LNCaP clone FGC (cell line): Measurements from ENCODE around the gene TCEANC2.
"Not testable (repeated sequence)": the region's sequence is repeated elsewhere in the genome, so short reads cannot be mapped to it uniquely, and the experiment has no call there.

Source experiments
- DNase-seq: peaks from one replicate; pipeline ENCODE4 v3.0.0-alpha.2; 2011; ENCODE audit warnings: low read depth
- H3K4me3 ChIP-seq: 2 replicates; pipeline ENCODE4 v1.5.1; 2011; ENCODE audit warnings: mild to moderate bottlenecking, low read depth, low read length, control low read depth
- TF ChIP-seq, protein P1 (sequence below): IDR thresholded peaks from 2 replicates; pipeline ENCODE4 v1.5.1; 2012; ENCODE audit warnings: mild to moderate bottlenecking; ENCODE audit not compliant: control insufficient read depth, insufficient read depth; ENCODE audit errors: extremely low read depth

TCEANC2 gene

DNA sequence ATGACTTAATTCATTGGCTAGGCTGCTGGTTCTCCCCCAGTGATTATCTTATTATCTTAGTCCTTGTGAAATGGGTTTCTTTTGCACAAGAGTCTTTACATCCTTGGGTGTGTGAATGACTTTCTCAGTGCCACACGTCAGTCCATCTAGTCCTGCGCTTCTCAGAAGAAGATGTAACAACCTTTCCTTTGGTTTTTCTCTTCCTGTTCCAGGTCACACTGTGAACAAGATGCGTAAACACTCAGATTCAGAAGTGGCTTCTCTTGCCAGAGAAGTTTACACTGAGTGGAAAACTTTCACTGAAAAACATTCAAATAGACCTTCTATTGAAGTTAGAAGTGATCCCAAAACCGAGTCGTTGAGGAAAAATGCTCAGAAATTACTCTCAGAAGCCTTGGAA lies 35.0 kb downstream of the TCEANC2 start:
- TF ChIP-seq, protein P1, sequence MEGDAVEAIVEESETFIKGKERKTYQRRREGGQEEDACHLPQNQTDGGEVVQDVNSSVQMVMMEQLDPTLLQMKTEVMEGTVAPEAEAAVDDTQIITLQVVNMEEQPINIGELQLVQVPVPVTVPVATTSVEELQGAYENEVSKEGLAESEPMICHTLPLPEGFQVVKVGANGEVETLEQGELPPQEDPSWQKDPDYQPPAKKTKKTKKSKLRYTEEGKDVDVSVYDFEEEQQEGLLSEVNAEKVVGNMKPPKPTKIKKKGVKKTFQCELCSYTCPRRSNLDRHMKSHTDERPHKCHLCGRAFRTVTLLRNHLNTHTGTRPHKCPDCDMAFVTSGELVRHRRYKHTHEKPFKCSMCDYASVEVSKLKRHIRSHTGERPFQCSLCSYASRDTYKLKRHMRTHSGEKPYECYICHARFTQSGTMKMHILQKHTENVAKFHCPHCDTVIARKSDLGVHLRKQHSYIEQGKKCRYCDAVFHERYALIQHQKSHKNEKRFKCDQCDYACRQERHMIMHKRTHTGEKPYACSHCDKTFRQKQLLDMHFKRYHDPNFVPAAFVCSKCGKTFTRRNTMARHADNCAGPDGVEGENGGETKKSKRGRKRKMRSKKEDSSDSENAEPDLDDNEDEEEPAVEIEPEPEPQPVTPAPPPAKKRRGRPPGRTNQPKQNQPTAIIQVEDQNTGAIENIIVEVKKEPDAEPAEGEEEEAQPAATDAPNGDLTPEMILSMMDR = no peak
- no peak for DNase-seq
- no peak overlapping the region for H3K4me3 ChIP-seq

DNA sequence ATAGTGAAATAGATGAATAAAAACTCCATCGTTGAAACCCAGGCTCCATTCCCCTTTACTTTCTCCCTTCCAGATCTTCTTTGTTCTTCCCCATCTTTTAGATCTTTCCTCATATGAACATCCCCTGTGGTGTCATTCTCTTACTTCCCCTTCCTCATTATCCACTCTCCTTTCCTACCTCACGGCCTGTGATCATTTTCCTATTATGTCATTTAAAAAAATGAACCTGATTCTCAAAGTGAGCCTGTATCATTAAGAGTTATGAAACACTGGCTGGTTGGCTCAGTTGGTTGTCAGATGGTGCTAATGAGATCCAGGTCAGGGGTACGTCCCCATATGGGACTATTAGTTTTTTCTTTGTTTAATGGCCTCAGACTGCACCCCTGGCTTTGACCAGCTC lies 38.3 kb downstream of the TCEANC2 start:
- no peak for DNase-seq

DNA sequence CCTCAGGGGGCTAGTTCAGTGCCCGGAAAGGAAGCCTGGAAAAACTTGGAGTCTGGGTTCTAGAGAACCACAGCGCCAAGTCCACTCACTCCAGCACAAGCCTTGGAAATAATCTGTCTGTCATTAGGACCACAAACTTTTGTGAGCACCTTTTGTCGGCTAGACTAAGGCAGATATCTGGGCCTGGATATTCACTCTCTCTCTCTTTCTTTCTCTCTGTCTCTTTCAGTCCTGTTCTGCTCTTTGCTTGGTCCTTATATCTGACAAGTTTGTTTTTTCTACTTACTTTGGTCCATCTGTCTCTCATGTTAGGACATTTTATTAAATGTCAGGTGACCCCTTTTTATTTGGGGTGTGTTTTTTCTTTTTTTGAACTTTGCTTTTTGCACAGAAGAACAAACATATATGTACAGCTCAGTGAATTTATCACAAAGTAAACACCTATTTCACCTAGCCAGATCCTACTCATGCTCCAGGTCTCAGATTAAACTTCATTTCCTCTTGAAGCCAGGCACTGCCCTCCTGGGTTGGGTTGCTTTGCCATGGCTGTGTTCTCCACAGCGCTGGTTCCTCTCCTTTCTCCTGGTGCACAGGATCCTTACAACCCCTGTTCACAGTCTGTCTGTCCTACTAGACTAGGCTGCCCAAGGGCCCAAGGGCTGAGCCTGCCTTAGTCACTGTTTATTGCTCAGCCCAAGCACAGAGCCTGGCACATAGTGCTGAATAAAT lies 40.8 kb downstream of the TCEANC2 start:
- TF ChIP-seq, protein P1 = no peak
- DNase-seq = no peak
- no peak overlapping the region for H3K4me3 ChIP-seq

More for the DNA sequence above, 38.3 kb downstream of the TCEANC2 start:
- TF ChIP-seq, protein P1 = no peak
- no peak overlapping the region for H3K4me3 ChIP-seq

DNA sequence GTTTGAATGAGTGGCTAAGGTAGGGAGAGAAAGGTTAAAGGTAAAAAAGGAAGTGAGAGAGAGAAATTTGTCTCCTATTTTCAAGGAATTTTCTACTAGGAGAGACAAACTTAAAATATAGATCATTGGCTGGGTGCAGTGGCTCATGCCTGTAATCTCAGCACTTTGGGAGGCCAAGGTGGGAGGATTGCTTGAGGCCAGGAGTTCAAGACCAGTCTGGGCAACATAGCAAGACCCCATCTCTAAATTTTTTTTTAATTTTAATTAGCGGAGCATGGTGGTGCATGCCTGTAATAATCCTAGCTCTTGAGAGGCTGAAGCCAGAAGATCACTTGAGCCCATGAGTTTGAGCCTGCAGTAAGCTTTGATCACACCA lies 41.3 kb downstream of the TCEANC2 start:
- H3K4me3 ChIP-seq, DNase-seq: not testable (repeated sequence)

DNA sequence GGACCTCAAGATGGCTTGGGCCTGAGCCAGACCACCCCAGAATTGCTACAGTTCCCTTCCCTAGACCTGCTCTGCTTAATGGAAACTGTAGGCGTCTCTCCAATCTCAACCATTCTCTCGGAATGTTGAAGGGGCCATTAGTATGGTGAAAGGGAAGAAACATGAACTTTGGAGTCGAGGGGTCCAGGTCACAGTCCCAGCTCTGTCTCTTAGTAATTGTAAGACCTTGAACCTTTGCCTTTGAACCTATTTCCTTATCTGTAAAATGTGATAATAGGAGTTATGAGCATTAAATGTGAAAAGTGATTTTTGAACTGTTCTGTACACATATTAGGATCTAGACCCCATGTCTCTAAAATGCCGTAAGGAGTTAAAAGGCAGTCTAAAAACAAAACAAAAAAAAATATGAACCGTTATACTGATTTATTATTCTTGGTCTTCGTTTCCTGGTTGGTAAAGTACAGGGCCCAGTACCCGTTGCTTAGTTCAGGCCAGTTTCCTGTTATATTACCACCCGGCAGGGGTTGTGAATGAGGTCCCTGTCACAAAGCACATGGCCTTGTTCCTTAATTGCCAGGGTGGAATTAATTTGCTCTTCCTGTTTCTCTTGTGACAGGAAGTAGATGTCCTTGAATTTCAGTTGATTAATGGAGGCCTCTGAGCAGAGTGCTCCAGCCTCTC lies 42.3 kb downstream of the TCEANC2 start:
- TF ChIP-seq, protein P1 = no peak
- no peak overlapping the region for H3K4me3 ChIP-seq
- no peak for DNase-seq

DNA sequence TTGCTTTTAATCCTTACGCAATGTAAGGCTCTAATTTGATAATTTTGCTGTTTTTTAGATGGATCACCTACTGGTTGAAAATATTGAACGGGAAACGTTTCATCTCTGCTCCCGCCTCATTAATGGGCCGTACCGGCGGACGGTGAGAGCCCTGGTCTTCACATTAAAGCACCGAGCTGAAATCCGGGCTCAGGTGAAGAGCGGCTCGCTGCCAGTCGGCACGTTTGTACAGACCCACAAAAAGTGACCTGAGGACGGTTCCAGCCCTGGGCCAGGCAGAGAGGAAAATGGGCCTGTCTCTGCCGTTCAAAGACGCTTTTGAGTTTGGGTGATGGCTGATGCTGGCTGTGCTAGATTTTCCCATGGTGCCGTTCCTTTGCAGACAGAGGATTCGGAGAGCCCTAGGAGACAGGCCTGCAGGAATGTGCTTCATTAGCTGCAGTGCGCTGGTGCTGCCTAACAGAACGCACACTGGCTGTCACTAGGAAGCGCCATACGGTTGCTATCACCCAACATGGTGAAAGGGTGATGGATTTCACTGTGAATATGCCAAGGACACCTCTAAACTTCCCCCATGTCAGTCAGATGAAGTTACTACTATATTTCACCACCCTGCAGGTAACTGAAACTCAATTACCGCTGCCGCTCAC lies 42.9 kb downstream of the TCEANC2 start:
- TF ChIP-seq, protein P1 = no peak
- H3K4me3 ChIP-seq = no peak overlapping the region
- no peak for DNase-seq

DNA sequence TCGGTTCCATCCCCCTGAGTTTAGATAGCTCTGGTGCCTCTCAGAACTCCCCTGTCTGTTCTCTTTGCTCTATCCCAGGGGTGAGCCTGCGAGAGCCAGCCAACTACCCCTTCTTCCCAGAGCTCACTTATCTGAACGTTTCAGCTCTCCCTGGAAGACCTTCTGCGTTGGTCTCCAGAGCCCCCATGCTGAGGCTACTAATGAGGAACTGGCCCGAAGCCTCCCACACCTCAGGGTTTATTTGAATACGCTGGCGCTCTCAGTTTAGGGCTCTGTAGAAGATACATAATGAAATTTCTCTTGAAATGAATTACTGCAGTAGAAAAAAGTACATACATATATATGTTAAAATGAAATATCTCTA lies 43.5 kb downstream of the TCEANC2 start:
- TF ChIP-seq, protein P1 = no peak
- no peak for DNase-seq
- H3K4me3 ChIP-seq = no peak overlapping the region
